HL-60 (cell line): Measurements from ENCODE around the gene POLRMT.

Experiments
- DNase-seq, 2 experiments: peaks; one replicate each; pipeline ENCODE4 v3.0.0-alpha.2; 2010 to 2020; ENCODE audit warnings: low read depth in 1 of 2, low spot score in 1 of 2
- H3K27ac ChIP-seq: fragments of 250-450 bp; sonication (Bioruptor Pico); replicated peaks from 2 replicates; pipeline ENCODE4 v1.5.1; 2020; ENCODE audit warnings: mild to moderate bottlenecking, moderate library complexity
- H3K27me3 ChIP-seq: fragments of 250-450 bp; sonication (Bioruptor Pico); 2 replicates; pipeline ENCODE4 v1.5.1; 2021; ENCODE audit warnings: mild to moderate bottlenecking, moderate library complexity; ENCODE audit not compliant: insufficient read depth, poor library complexity, severe bottlenecking
- H3K4me3 ChIP-seq: replicated peaks from 2 replicates; pipeline ENCODE4 v1.5.1; 2011; ENCODE audit warnings: mild to moderate bottlenecking, control low read depth, low read length; ENCODE audit not compliant: insufficient read depth
- GABPA ChIP-seq: IDR thresholded peaks from 2 replicates; pipeline ENCODE4 v1.6.1; 2012; ENCODE audit warnings: low read depth
- POLR2AphosphoS5 ChIP-seq: IDR thresholded peaks from 2 replicates; pipeline ENCODE4 v1.6.1; 2012; ENCODE audit warnings: low read depth
- SPI1 ChIP-seq: IDR thresholded peaks from 2 replicates; pipeline ENCODE4 v1.6.1; 2012; ENCODE audit warnings: low read depth, mild to moderate bottlenecking, borderline replicate concordance
- TF ChIP-seq, protein P1 (sequence below): IDR thresholded peaks from 2 replicates; pipeline ENCODE4 v1.6.1; 2012; ENCODE audit warnings: low read depth; ENCODE audit not compliant: insufficient replicate concordance
- TF ChIP-seq, protein P2 (sequence below): IDR thresholded peaks from one replicate; pipeline ENCODE4 v1.5.1; 2011; ENCODE audit warnings: low read length, control low read depth, inconsistent platforms; ENCODE audit not compliant: insufficient read depth

The POLRMT gene

DNA sequence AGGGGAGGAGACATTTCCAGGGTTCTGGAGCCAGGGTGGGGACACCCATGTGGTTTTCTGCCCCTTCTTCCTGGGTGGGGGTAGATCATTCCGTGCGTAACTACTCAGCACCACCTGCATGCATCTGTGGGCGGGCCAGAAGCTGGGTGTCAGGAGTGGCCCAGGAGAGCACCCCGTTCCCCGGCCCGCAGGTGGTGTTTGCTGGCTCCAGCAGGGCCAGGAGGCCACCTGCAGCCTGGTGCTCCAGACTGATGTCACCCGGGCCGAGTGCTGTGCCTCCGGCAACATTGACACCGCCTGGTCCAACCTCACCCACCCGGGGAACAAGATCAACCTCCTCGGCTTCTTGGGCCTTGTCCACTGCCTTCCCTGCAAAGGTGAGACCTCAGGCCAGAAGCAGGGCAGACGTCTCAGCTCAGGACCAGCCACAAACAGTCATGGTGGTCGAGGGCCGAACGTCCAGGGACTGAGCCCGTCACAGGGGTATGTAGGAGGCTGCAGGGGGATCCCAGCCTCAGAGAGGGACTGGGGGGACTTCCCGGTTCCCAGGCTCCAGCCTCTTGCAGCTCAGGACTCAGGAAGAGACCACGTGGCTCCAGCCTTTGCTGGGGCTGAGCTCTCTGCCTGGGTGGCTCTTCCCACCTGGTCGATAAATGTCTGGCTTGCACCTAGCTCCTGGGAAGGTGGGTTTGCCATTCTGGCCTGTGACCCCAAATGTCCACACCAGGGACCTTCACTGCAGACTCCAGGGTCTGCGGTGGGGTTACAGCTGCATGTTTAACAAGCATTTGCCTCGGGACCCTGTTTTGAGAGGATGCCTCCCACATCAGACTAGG is 44.5 kb upstream of the POLRMT start:
- H3K4me3 ChIP-seq = no peak overlapping the region

DNA sequence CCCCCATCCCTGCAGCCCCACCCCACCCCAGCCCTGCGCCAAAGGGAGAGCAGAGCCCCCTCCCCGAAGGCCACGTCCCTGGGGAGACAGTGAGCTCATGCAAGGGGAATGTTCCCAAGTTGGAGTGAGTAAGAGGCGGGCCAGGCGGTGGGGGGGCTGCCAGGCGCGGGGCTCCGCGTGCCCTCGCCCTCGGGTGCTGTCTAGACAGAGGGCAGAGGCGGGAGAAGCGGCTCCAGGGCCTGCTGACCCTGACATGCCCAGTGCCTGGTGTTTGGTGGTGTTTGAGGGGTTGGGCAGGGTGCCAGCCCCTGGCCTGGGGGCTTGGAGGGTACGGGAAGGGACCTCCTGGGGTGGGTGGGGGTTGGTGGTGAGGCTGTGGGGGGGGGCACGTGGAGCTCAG is 43.9 kb upstream of the POLRMT start:
- no peak overlapping the region for H3K27ac ChIP-seq
- DNase-seq = no peak
- TF ChIP-seq SPI1 (no peak), POLR2AphosphoS5 (no peak)
- TF ChIP-seq, protein P1, sequence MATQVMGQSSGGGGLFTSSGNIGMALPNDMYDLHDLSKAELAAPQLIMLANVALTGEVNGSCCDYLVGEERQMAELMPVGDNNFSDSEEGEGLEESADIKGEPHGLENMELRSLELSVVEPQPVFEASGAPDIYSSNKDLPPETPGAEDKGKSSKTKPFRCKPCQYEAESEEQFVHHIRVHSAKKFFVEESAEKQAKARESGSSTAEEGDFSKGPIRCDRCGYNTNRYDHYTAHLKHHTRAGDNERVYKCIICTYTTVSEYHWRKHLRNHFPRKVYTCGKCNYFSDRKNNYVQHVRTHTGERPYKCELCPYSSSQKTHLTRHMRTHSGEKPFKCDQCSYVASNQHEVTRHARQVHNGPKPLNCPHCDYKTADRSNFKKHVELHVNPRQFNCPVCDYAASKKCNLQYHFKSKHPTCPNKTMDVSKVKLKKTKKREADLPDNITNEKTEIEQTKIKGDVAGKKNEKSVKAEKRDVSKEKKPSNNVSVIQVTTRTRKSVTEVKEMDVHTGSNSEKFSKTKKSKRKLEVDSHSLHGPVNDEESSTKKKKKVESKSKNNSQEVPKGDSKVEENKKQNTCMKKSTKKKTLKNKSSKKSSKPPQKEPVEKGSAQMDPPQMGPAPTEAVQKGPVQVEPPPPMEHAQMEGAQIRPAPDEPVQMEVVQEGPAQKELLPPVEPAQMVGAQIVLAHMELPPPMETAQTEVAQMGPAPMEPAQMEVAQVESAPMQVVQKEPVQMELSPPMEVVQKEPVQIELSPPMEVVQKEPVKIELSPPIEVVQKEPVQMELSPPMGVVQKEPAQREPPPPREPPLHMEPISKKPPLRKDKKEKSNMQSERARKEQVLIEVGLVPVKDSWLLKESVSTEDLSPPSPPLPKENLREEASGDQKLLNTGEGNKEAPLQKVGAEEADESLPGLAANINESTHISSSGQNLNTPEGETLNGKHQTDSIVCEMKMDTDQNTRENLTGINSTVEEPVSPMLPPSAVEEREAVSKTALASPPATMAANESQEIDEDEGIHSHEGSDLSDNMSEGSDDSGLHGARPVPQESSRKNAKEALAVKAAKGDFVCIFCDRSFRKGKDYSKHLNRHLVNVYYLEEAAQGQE = no peak
- TF ChIP-seq, protein P2, sequence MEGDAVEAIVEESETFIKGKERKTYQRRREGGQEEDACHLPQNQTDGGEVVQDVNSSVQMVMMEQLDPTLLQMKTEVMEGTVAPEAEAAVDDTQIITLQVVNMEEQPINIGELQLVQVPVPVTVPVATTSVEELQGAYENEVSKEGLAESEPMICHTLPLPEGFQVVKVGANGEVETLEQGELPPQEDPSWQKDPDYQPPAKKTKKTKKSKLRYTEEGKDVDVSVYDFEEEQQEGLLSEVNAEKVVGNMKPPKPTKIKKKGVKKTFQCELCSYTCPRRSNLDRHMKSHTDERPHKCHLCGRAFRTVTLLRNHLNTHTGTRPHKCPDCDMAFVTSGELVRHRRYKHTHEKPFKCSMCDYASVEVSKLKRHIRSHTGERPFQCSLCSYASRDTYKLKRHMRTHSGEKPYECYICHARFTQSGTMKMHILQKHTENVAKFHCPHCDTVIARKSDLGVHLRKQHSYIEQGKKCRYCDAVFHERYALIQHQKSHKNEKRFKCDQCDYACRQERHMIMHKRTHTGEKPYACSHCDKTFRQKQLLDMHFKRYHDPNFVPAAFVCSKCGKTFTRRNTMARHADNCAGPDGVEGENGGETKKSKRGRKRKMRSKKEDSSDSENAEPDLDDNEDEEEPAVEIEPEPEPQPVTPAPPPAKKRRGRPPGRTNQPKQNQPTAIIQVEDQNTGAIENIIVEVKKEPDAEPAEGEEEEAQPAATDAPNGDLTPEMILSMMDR = no peak
- H3K4me3 ChIP-seq = no peak overlapping the region
- H3K27me3 ChIP-seq = peaks cover 14% of the 10 kb centered on the region

More for the DNA sequence above, 44.5 kb upstream of the POLRMT start:
- H3K27ac ChIP-seq = no peak overlapping the region
- no peak for DNase-seq
- H3K27me3 ChIP-seq = peaks cover 14% of the 10 kb centered on the region
- no peak for TF ChIP-seq SPI1

DNA sequence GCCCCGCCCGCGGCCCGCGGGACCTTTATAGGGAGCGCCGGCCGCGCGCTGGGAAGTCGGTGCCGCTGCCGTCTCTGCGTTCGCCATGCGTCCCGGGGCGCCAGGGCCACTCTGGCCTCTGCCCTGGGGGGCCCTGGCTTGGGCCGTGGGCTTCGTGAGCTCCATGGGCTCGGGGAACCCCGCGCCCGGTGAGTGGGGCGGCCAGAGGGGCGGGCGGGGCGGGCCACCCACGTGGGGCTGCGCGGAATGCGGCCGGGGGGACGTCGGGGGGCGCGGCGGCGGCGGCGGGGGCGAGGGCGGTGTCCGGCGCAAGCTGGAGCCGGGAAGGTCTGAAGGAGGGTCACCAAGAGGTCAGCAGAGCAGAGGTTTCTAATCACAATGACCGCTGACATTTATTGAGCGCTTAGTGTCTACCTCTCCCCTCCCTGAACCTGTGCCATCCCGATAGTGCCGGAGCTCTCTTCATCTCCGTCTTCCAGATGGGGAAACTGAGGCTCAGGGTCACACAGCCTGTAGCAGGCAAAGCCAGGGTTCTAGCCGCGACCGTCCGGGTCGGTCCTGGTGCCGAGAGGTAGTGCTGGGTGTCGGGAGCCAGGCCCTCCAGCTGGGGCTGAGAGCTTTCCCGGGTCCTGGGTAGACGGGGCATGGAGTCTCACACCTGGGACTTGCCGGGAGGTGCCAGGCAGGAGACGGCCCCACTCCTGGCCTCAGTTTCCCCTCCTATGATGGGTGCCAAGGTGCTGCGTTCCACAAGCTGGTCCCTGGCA is 43.2 kb upstream of the POLRMT start, which contains the start of gene FSTL3:
Gene FSTL3, plus strand, starts transcription at position 54 of the 767 bp plus-strand sequence. Its CDS starts 32 bp downstream, at position 86.
- H3K4me3 ChIP-seq = no peak within 1 kb of the TSS
- H3K27ac ChIP-seq = no peak within 1 kb of the TSS
- peaks cover 14% of the 10 kb centered on the region for H3K27me3 ChIP-seq
- no peak for DNase-seq
- TF ChIP-seq GABPA (no peak), POLR2AphosphoS5 (0 out of 2 replicates have a peak, but pooled peaks have one; percentile 13), SPI1 (no peak)
- TF ChIP-seq, protein P1 = no peak
- TF ChIP-seq, protein P2 = no peak

DNA sequence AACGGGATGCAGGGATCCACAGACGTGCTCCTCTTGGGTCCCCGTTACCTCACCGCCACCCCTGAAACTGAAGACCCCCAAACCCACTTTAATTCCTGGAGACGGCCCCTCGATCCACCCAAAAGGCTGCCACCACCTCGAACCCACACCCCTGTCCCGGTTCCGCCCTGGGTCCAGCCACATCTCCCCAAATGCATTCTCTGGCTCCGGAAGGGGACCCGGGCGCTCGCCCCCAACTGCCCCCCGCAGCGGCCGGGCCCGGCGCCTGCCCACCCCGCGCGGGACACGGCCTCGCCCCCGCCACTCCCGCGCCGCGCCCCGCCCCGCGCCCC is 42.6 kb upstream of the POLRMT start:
- no peak for TF ChIP-seq POLR2AphosphoS5
- TF ChIP-seq GABPA = no peak
- Histone ChIP-seq H3K4me3 (no peak overlapping the region), H3K27ac (no peak overlapping the region), H3K27me3 (peaks cover 14% of the 10 kb centered on the region)
- DNase-seq = no peak
